K562 treated with DMSO at 1 percent for 48 hours (cell line): ENCODE data around the gene OR51V1. TPM values are rescaled to one million over a fixed set of nuclear protein-coding genes. Genes with fewer than 3 reads are reported as not detected.

ENCODE experiments used
- total RNA-seq: library from RNA; unstranded; fragments of 300-600 nt; gene quantifications from 2 replicates; pipeline ENCODE4 v1.2.3, GENCODE V29; 2022; ENCODE audit warnings: low replicate concordance; ENCODE audit errors: extremely low read depth

Gene OR51V1, protein sequence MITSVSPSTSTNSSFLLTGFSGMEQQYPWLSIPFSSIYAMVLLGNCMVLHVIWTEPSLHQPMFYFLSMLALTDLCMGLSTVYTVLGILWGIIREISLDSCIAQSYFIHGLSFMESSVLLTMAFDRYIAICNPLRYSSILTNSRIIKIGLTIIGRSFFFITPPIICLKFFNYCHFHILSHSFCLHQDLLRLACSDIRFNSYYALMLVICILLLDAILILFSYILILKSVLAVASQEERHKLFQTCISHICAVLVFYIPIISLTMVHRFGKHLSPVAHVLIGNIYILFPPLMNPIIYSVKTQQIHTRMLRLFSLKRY
- not detected in 2 replicates for total RNA-seq

DNA sequence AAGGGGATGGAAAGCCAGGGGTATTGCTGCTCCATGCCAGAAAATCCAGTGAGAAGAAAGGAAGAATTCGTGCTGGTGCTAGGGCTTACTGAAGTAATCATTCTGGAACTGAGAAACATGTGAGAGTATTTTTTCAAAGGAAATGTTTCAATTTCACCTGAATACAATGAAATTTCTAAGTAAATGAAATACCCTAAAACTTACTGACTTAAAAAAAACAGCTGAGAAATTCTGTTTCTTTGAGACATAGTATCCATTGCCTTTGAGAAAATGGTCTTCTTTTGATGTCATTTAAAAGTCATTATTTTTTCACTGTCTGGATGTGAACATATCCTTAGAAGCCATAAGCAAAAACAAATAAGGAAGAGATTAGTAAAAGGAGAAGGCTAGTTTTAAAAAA is at the start of gene OR51V1:
Gene OR51V1 (minus strand): TSS at position 101 of the 400 bp plus-strand sequence. CDS start 0 bp downstream, at position 101.

DNA sequence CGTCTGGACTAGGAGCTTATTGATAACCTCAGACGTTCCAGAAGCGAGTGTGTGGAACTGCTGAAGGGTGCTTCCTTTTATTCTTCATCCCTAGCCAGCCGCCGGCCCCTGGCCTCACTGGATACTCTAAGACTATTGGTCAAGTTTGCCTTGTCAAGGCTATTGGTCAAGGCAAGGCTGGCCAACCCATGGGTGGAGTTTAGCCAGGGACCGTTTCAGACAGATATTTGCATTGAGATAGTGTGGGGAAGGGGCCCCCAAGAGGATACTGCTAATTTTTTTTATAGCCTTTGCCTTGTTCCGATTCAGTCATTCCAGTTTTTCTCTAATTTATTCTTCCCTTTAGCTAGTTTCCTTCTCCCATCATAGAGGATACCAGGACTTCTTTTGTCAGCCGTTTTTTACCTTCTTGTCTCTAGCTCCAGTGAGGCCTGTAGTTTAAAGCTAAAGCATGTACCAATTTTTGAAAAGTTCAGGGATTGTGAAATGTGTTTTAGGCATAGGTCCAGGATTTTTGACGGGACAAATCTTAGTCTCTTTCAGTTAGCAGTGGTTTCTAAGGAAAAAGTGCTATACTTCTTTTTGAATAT is 49.4 kb upstream of the OR51V1 start, which contains the start of gene HBG1:
Gene HBG1 (minus strand): TSS at position 51 of the 590 bp plus-strand sequence. CDS start 53 bp downstream, outside the sequence.

DNA sequence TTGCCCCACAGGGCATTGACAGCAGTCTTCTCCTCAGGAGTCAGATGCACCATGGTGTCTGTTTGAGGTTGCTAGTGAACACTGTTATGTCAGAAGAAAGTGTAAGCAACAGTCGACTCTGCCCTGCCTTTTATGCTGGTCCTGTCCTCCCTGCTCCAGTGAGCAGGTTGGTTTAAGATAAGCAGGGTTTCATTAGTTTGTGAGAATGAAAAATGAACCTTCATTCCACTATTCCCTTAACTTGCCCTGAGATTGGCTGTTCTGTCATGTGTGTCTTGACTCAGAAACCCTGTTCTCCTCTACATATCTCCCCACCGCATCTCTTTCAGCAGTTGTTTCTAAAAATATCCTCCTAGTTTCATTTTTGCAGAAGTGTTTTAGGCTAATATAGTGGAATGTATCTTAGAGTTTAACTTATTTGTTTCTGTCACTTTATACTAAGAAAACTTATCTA is 33.9 kb upstream of the OR51V1 start, which contains the start of gene HBD:
Gene HBD (minus strand): TSS at position 103 of the 454 bp plus-strand sequence. CDS start 50 bp downstream, at position 53.

DNA sequence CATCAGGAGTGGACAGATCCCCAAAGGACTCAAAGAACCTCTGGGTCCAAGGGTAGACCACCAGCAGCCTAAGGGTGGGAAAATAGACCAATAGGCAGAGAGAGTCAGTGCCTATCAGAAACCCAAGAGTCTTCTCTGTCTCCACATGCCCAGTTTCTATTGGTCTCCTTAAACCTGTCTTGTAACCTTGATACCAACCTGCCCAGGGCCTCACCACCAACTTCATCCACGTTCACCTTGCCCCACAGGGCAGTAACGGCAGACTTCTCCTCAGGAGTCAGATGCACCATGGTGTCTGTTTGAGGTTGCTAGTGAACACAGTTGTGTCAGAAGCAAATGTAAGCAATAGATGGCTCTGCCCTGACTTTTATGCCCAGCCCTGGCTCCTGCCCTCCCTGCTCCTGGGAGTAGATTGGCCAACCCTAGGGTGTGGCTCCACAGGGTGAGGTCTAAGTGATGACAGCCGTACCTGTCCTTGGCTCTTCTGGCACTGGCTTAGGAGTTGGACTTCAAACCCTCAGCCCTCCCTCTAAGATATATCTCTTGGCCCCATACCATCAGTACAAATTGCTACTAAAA is 26.3 kb upstream of the OR51V1 start, which contains the start of gene HBB:
Gene HBB (minus strand): TSS at position 340 of the 579 bp plus-strand sequence. CDS start 50 bp downstream, at position 290.

DNA sequence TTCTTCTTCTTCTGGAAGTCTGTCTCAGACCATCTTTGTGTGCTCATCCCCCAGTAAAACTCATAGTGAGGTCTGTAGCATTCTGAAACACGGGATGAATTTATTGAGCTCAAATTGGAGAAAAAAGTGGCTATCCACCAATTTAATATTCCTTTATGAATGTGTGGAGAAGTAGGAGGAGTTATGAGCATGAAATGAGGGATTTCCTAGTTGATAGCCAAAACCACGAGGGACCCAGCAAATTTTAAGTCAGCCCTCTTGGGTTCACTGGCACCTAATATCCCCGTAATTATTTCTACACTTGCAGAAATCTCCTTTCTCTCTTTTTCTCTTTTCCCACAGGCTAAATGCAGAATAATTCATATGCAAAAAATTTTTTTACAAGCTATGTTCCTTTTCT is 45.8 kb downstream of the OR51V1 start, which contains the start of gene OR52A1:
Gene OR52A1 (minus strand): TSS at position 101 of the 400 bp plus-strand sequence. CDS start 2,388 bp downstream, outside the sequence.

Other genes starting within 250 kb of the OR51V1 start
- gene OR51A2, start 245.0 kb downstream of the OR51V1 start, total RNA-seq = not detected in 2 replicates
- gene OR51L1, start 205.8 kb downstream of the OR51V1 start, total RNA-seq = not detected in 2 replicates
- not detected in 2 replicates for gene OR52J3, start 154.2 kb downstream of the OR51V1 start, total RNA-seq
- gene OR52E2, start 141.1 kb downstream of the OR51V1 start, total RNA-seq = not detected in 2 replicates
- not detected in 2 replicates for gene OR52E1, start 131.1 kb downstream of the OR51V1 start, total RNA-seq
- not detected in 2 replicates for gene OR52A5, start 62.3 kb downstream of the OR51V1 start, total RNA-seq
- not detected in 2 replicates for gene OR52A1, start 45.9 kb downstream of the OR51V1 start, total RNA-seq
- not detected in 2 replicates for gene HBB, start 26.4 kb upstream of the OR51V1 start, total RNA-seq
- gene HBD, start 33.8 kb upstream of the OR51V1 start, total RNA-seq = not detected in 2 replicates
- not detected in 2 replicates for gene HBG1, start 49.2 kb upstream of the OR51V1 start, total RNA-seq
- gene HBG2, start 54.1 kb upstream of the OR51V1 start, total RNA-seq = 3,082 TPM in 1 of 2 replicates, not detected in the other
- gene HBE1, start 69.3 kb upstream of the OR51V1 start, total RNA-seq = not detected in 2 replicates
- gene OR51B4, start 101.3 kb upstream of the OR51V1 start, total RNA-seq = not detected in 2 replicates
- not detected in 2 replicates for gene OR51B2, start 123.6 kb upstream of the OR51V1 start, total RNA-seq
- gene OR51B5, start 142.8 kb upstream of the OR51V1 start, total RNA-seq = not detected in 2 replicates
- not detected in 2 replicates for gene OR51B6, start 150.8 kb upstream of the OR51V1 start, total RNA-seq
- not detected in 2 replicates for gene OR51M1, start 183.1 kb upstream of the OR51V1 start, total RNA-seq
- not detected in 2 replicates for gene OR51Q1, start 221.4 kb upstream of the OR51V1 start, total RNA-seq
- gene OR51I1, start 240.8 kb upstream of the OR51V1 start, total RNA-seq = not detected in 2 replicates
- gene OR51I2, start 248.6 kb upstream of the OR51V1 start, total RNA-seq = not detected in 2 replicates